WTC11 (cell line): Measurements from ENCODE around the gene CRYBA4. TPM values are rescaled to one million over a fixed set of nuclear protein-coding genes. Genes with fewer than 3 reads are reported as not detected.

Experiments used
- ATAC-seq: fragments of 200-7000 bp; cut with Tn5 transposase; 2 replicates; pipeline ENCODE4 v1.10.0; 2021; ENCODE audit warnings: mild to moderate bottlenecking, moderate library complexity
- CTCF ChIA-PET: fragments of 300-600 bp; sonication (Branson Sonifier 250); formaldehyde crosslinking; loops from one replicate; lab custom pipeline; 2021; ENCODE audit warnings: antibody characterized with exemption; lab: Charles Lee
- POLR2A ChIA-PET: fragments of 350-600 bp; sonication (Branson Sonifier 250); formaldehyde crosslinking; loops from one replicate; lab custom pipeline; 2021; ENCODE audit warnings: antibody characterized with exemption; lab: Charles Lee
- DNase-seq: peaks from one replicate; pipeline ENCODE4 v3.0.0; 2021; ENCODE audit warnings: low spot score
- H3K27ac Mint-ChIP-seq: 2 replicates; pipeline ENCODE4 v1.8.0; 2021; ENCODE audit warnings: mixed read lengths
- H3K27me3 Mint-ChIP-seq: 2 replicates; pipeline ENCODE4 v1.8.0; 2021; ENCODE audit warnings: low read depth, mild to moderate bottlenecking, moderate library complexity, mixed read lengths
- H3K36me3 Mint-ChIP-seq: 2 replicates; pipeline ENCODE4 v1.8.0; 2021; ENCODE audit warnings: mixed read lengths
- H3K4me1 Mint-ChIP-seq: 2 replicates; pipeline ENCODE4 v1.8.0; 2022; ENCODE audit warnings: mixed read lengths
- H3K4me3 Mint-ChIP-seq: 2 replicates; pipeline ENCODE4 v1.8.0; 2021; ENCODE audit warnings: mild to moderate bottlenecking, moderate library complexity, mixed read lengths
- H3K9me3 Mint-ChIP-seq: 2 replicates; pipeline ENCODE4 v1.8.0; 2021; ENCODE audit warnings: mixed read lengths
- CREB1 ChIP-seq: sonication (generic); formaldehyde crosslinking; IDR thresholded peaks from 2 replicates; pipeline ENCODE4 v1.8.0; 2023; ENCODE audit warnings: mild to moderate bottlenecking, missing genetic modification reagents
- CREM ChIP-seq: sonication (generic); formaldehyde crosslinking; IDR thresholded peaks from 2 replicates; pipeline ENCODE4 v1.8.1; 2022; ENCODE audit warnings: mild to moderate bottlenecking, missing genetic modification reagents, moderate library complexity
- E2F4 ChIP-seq: sonication (generic); formaldehyde crosslinking; IDR thresholded peaks from 2 replicates; pipeline ENCODE4 v1.8.1; 2022; ENCODE audit warnings: low read depth, mild to moderate bottlenecking, moderate library complexity, missing genetic modification reagents, borderline replicate concordance
- ETV6 ChIP-seq: sonication (generic); formaldehyde crosslinking; IDR thresholded peaks from 2 replicates; pipeline ENCODE4 v1.8.1; 2022; ENCODE audit warnings: mild to moderate bottlenecking, missing genetic modification reagents
- FOXK1 ChIP-seq: sonication (generic); formaldehyde crosslinking; IDR thresholded peaks from 2 replicates; pipeline ENCODE4 v1.8.0; 2022; ENCODE audit warnings: mild to moderate bottlenecking, moderate library complexity, missing genetic modification reagents
- FOXP1 ChIP-seq: sonication (generic); formaldehyde crosslinking; IDR thresholded peaks from 2 replicates; pipeline ENCODE4 v1.8.0; 2022; ENCODE audit warnings: missing genetic modification reagents, mild to moderate bottlenecking, moderate library complexity, borderline replicate concordance
- GTF2I ChIP-seq: fragments of 250-450 bp; sonication (Bioruptor Pico); conservative IDR thresholded peaks from 2 replicates; pipeline ENCODE4 v1.4.0; 2021; ENCODE audit warnings: mild to moderate bottlenecking
- MLX ChIP-seq: sonication (generic); formaldehyde crosslinking; IDR thresholded peaks from 2 replicates; pipeline ENCODE4 v1.8.1; 2023; ENCODE audit warnings: mild to moderate bottlenecking, missing genetic modification reagents, moderate library complexity
- NFYB ChIP-seq: sonication (generic); formaldehyde crosslinking; conservative IDR thresholded peaks from 2 replicates; pipeline ENCODE4 v1.8.0; 2022; ENCODE audit warnings: low read depth, missing genetic modification reagents
- NR1H2 ChIP-seq: sonication (generic); formaldehyde crosslinking; IDR thresholded peaks from 2 replicates; pipeline ENCODE4 v1.9.0; 2021; ENCODE audit warnings: mild to moderate bottlenecking, moderate library complexity, missing genetic modification reagents
- PRRX2 ChIP-seq: fragments of 250-450 bp; sonication (Bioruptor Pico); IDR thresholded peaks from 2 replicates; pipeline ENCODE4 v1.8.0; 2021; ENCODE audit warnings: mild to moderate bottlenecking
- SMAD4 ChIP-seq: sonication (generic); formaldehyde crosslinking; IDR thresholded peaks from 2 replicates; pipeline ENCODE4 v1.8.0; 2022; ENCODE audit warnings: mild to moderate bottlenecking, missing genetic modification reagents
- SOX15 ChIP-seq: fragments of 250-450 bp; sonication (Bioruptor Pico); IDR thresholded peaks from 2 replicates; pipeline ENCODE4 v1.9.0; 2021; ENCODE audit warnings: mild to moderate bottlenecking
- TEAD1 ChIP-seq: sonication (generic); formaldehyde crosslinking; IDR thresholded peaks from 2 replicates; pipeline ENCODE4 v1.8.0; 2022; ENCODE audit warnings: mild to moderate bottlenecking, missing genetic modification reagents
- TEAD4 ChIP-seq: sonication (generic); formaldehyde crosslinking; IDR thresholded peaks from 2 replicates; pipeline ENCODE4 v1.8.0; 2022; ENCODE audit warnings: mild to moderate bottlenecking, missing genetic modification reagents
- ZBTB43 ChIP-seq: sonication (generic); formaldehyde crosslinking; IDR thresholded peaks from 2 replicates; pipeline ENCODE4 v1.8.1; 2023; ENCODE audit warnings: mild to moderate bottlenecking, missing genetic modification reagents
- ZNF232 ChIP-seq: sonication (generic); formaldehyde crosslinking; IDR thresholded peaks from 2 replicates; pipeline ENCODE4 v1.8.0; 2022; ENCODE audit warnings: mild to moderate bottlenecking, missing genetic modification reagents
- ZNF263 ChIP-seq: sonication (generic); formaldehyde crosslinking; IDR thresholded peaks from 2 replicates; pipeline ENCODE4 v1.8.1; 2022; ENCODE audit warnings: low read depth, mild to moderate bottlenecking, moderate library complexity, missing genetic modification reagents
- ZNF423 ChIP-seq: fragments of 250-450 bp; sonication (Bioruptor Pico); IDR thresholded peaks from 2 replicates; pipeline ENCODE4 v2.1.2; 2022; ENCODE audit warnings: mild to moderate bottlenecking, moderate library complexity
- ZNF671 ChIP-seq: fragments of 250-450 bp; sonication (Bioruptor Pico); IDR thresholded peaks from 2 replicates; pipeline ENCODE4 v1.8.0; 2021; ENCODE audit warnings: mild to moderate bottlenecking
- total RNA-seq: library from RNA; stranded (reverse); gene quantifications from 3 replicates; pipeline ENCODE4 v1.2.3, GENCODE V29; 2021
- TF ChIP-seq, protein P1 (sequence below): fragments of 250-450 bp; sonication (Bioruptor Pico); IDR thresholded peaks from 2 replicates; pipeline ENCODE4 v2.1.2; 2022; ENCODE audit warnings: mild to moderate bottlenecking, moderate library complexity
- TF ChIP-seq, protein P2 (sequence below): sonication (generic); formaldehyde crosslinking; IDR thresholded peaks from 2 replicates; pipeline ENCODE4 v1.8.0; 2022; ENCODE audit warnings: mild to moderate bottlenecking, missing genetic modification reagents

Gene CRYBA4
- total RNA-seq, 1 experiment from 2014 or later: 0.81 TPM

DNA sequence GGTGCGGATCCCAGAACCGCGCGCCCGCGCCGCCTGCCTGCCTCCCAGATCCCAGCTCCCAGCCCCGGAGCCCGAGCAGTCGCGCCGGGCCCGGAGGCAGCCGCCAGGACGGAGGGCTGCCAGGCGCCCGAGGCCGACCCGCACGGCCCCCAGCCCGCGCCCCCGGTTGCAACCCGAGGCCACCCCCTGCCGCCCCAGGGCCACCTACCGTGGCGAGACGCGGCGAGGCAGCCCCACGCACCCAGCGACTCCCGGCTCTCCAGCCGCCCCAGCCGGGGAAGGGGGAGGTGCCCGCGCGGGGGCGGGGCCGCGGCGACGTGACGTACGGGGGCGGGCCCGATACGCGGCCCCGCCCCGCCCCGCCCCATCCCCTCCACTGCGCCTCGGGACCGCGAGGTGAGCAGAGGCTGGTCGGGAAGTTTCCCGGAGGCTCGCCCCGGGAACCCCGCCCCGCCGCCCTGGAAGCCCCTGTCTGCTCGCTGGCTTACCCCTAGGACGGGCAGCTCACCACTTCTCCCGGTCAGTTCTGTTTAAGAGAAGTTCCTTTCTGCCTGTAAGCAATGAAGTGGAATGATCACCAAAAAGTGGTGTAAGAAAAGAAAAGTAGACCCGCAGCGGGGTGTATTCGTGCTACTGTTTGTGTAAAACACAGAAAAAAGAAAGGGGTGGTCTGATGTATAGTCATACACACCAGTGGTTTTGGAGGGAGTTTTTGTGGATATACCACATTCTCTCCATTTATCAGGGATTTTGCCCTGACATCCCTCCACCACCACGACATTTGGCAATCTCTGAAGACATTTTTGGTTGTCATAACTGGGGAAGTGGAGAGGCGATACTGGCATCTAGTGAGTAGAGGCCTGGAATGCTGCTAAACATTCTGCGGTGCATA, 31.7 kb upstream of the CRYBA4 start, which contains the start of gene TPST2 (continued):
- TF ChIP-seq TEAD1 (CRISPR knock-in tag): 0 out of 2 replicates have a peak, but pooled peaks have one; percentile 64
- TF ChIP-seq, protein P1, sequence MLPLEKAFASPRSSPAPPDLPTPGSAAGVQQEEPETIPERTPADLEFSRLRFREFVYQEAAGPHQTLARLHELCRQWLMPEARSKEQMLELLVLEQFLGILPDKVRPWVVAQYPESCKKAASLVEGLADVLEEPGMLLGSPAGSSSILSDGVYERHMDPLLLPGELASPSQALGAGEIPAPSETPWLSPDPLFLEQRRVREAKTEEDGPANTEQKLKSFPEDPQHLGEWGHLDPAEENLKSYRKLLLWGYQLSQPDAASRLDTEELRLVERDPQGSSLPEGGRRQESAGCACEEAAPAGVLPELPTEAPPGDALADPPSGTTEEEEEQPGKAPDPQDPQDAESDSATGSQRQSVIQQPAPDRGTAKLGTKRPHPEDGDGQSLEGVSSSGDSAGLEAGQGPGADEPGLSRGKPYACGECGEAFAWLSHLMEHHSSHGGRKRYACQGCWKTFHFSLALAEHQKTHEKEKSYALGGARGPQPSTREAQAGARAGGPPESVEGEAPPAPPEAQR (CRISPR knock-in tag): no peak
- peak; percentile 86 for TF ChIP-seq ZNF423 (CRISPR knock-in tag)
- TF ChIP-seq GTF2I (CRISPR knock-in tag): peak; percentile 64; the same call in 1 of the 2 replicates

GRCh38 chr22:26592421-26592891, 29.3 kb upstream of the CRYBA4 start:
- peaks cover 9% of the 10 kb centered on the region for H3K27me3 Mint-ChIP-seq
- H3K27ac Mint-ChIP-seq: no peak overlapping the region
- H3K4me3 Mint-ChIP-seq: no peak overlapping the region
- peaks cover 11% of the 10 kb centered on the region for H3K36me3 Mint-ChIP-seq
- ChIA-PET POLR2A (no interaction called here), CTCF (no interaction called here)
- ATAC-seq (no peak), DNase-seq (no peak)
- no peak for TF ChIP-seq ZBTB43 (CRISPR knock-in tag)
- no peak for TF ChIP-seq GTF2I (CRISPR knock-in tag)
- TF ChIP-seq NR1H2 (CRISPR knock-in tag): no peak
- no peak for TF ChIP-seq MLX (CRISPR knock-in tag)
- H3K9me3 Mint-ChIP-seq: peaks cover 6% of the 10 kb centered on the region; the same call in 1 of the 2 replicates
- H3K4me1 Mint-ChIP-seq: peaks cover 29% of the 10 kb centered on the region

DNA sequence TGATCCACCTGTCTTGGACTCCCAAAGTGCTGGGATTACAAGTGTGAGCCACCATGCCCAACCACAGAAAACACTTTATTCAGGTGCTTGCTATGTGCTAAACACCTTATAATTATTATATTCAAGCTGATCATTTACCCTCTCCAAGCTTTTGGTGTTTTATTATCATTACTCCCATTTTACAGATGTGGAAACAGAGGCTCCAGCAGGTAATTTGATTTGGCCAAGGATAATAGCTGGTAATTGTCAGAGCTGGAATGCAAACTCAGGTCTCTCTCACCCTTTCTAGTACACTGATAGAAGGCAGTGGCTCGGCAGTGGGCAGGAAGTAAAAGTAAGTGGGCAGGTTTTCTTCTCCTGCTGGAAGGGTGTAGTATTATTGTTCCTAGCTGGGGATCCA, 28.0 kb upstream of the CRYBA4 start:
- ChIA-PET CTCF (interaction anchor here (1.1 to 1.4 kb wide), 3 partner anchors 20 to 75 kb away, joined by 3 to 4 read pairs (median 3); no protein-coding TSS in a partner anchor), POLR2A (no interaction called here)
- DNase-seq (no peak), ATAC-seq (no peak)
- H3K4me1 Mint-ChIP-seq: peaks cover 23% of the 10 kb centered on the region
- H3K27ac Mint-ChIP-seq: no peak overlapping the region
- no peaks in the 10 kb centered on the region for H3K9me3 Mint-ChIP-seq
- no peak for TF ChIP-seq ZNF263 (CRISPR knock-in tag)
- TF ChIP-seq SMAD4 (CRISPR knock-in tag): no peak
- TF ChIP-seq FOXK1: no peak
- TF ChIP-seq E2F4 (CRISPR knock-in tag): no peak
- no peak for TF ChIP-seq FOXP1
- TF ChIP-seq PRRX2 (CRISPR knock-in tag): no peak
- TF ChIP-seq NFYB (CRISPR knock-in tag): no peak
- no peak for TF ChIP-seq SOX15 (CRISPR knock-in tag)
- TF ChIP-seq ZNF232 (CRISPR knock-in tag): no peak
- TF ChIP-seq CREB1: no peak
- no peak for TF ChIP-seq ZNF671 (CRISPR knock-in tag)
- TF ChIP-seq ETV6 (CRISPR knock-in tag): no peak
- TF ChIP-seq, protein P2, sequence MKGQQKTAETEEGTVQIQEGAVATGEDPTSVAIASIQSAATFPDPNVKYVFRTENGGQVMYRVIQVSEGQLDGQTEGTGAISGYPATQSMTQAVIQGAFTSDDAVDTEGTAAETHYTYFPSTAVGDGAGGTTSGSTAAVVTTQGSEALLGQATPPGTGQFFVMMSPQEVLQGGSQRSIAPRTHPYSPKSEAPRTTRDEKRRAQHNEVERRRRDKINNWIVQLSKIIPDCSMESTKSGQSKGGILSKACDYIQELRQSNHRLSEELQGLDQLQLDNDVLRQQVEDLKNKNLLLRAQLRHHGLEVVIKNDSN (CRISPR knock-in tag): no peak
- TF ChIP-seq TEAD4: no peak
- no peak for TF ChIP-seq CREM (CRISPR knock-in tag)
- TF ChIP-seq, all 79 proteins: peak for 0
- no peak overlapping the region for H3K4me3 Mint-ChIP-seq
- H3K36me3 Mint-ChIP-seq: peaks cover 1% of the 10 kb centered on the region
- peaks cover 14% of the 10 kb centered on the region for H3K27me3 Mint-ChIP-seq
